T-cell (primary cell): Measurements from ENCODE around the gene ADGRF3. TPM values are rescaled to one million over a fixed set of nuclear protein-coding genes. Genes with fewer than 3 reads are reported as not detected.

Experiments
- ATAC-seq, 4 experiments: fragments of 200-7000 bp in 3 of 4; fragments of 150-1000 bp in 1 of 4; cut with Tn5 transposase; replicated peaks in 1 of 4; 1 replicate in 3 of 4; 2 replicates in 1 of 4; pipeline ENCODE4 v1.10.0; 2021; ENCODE audit warnings: moderate library complexity in 3 of 4, mild to moderate bottlenecking in 2 of 4, moderate number of reproducible peaks in 1 of 4
- CTCF ChIA-PET, 2 donors: fragments of 300-600 bp; sonication (Branson Sonifier 250); formaldehyde crosslinking; loops; one replicate each; lab custom pipeline; 2022; ENCODE audit warnings: antibody characterized with exemption in 2 of 2; lab: Charles Lee
- POLR2A ChIA-PET, 2 donors: fragments of 300-600 bp; sonication (Branson Sonifier 250); formaldehyde crosslinking; loops; one replicate each; lab custom pipeline; 2022; ENCODE audit warnings: antibody characterized with exemption in 2 of 2; lab: Charles Lee
- DNase-seq, 35 experiments: peaks; one replicate each; pipeline versions ENCODE4 v3.0.0 to v3.0.0-alpha.2; 2013 to 2023
- H3K27ac ChIP-seq: one replicate; pipeline ENCODE4 v1.5.1; 2013; ENCODE audit warnings: low read length
- H3K27me3 ChIP-seq, 2 experiments: replicated peaks in 1 of 2; 1 replicate in 1 of 2; 2 replicates in 1 of 2; pipeline versions ENCODE4 v1.6.1 to v1.7.0; 2013; ENCODE audit warnings: low read length in 1 of 2, mixed read lengths in 1 of 2; ENCODE audit not compliant: control insufficient read depth in 2 of 2, insufficient read depth in 2 of 2; ENCODE audit errors: extremely low read depth in 1 of 2
- H3K36me3 ChIP-seq, 2 donors: 1 replicate in 1 of 2; 2 replicates in 1 of 2; pipeline versions ENCODE4 v1.6.1 to v1.7.0; 2013; ENCODE audit warnings: low read length in 1 of 2; ENCODE audit not compliant: control insufficient read depth in 2 of 2, insufficient read depth in 1 of 2; ENCODE audit errors: extremely low read depth in 1 of 2
- H3K4me1 ChIP-seq, 2 experiments: 1 replicate in 1 of 2; 2 replicates in 1 of 2; pipeline versions ENCODE4 v1.6.1 to v1.7.0; 2013; ENCODE audit warnings: low read length in 2 of 2, mixed read lengths in 1 of 2; ENCODE audit not compliant: insufficient read depth in 2 of 2, control insufficient read depth in 1 of 2; ENCODE audit errors: extremely low read depth in 1 of 2
- H3K4me3 ChIP-seq, 2 donors: 1 replicate in 1 of 2; 2 replicates in 1 of 2; pipeline versions ENCODE4 v1.5.1 to v1.7.0; 2013; ENCODE audit warnings: mild to moderate bottlenecking in 2 of 2, low read length in 1 of 2, moderate library complexity in 1 of 2; ENCODE audit not compliant: control insufficient read depth in 1 of 2; ENCODE audit errors: extremely low read depth in 1 of 2
- H3K9me3 ChIP-seq: 2 replicates; pipeline ENCODE4 v1.7.0; 2013
- H3K27ac Mint-ChIP-seq, 2 donors: one replicate each; pipeline ENCODE4 v1.8.0; 2020 to 2021; ENCODE audit warnings: mild to moderate bottlenecking in 2 of 2, mixed read lengths in 2 of 2
- H3K27me3 Mint-ChIP-seq, 2 donors: one replicate each; pipeline ENCODE4 v1.8.0; 2021 to 2022; ENCODE audit warnings: mixed read lengths in 2 of 2
- H3K36me3 Mint-ChIP-seq: one replicate; pipeline ENCODE4 v1.8.0; 2021; ENCODE audit warnings: mixed read lengths
- H3K4me1 Mint-ChIP-seq, 3 donors: one replicate each; pipeline ENCODE4 v1.8.0; 2020 to 2022; ENCODE audit warnings: mixed read lengths in 3 of 3, mild to moderate bottlenecking in 1 of 3
- H3K4me3 Mint-ChIP-seq, 3 donors: one replicate each; pipeline ENCODE4 v1.8.0; 2020 to 2022; ENCODE audit warnings: mild to moderate bottlenecking in 3 of 3, mixed read lengths in 3 of 3, moderate library complexity in 3 of 3
- H3K9me3 Mint-ChIP-seq, 3 donors: one replicate each; pipeline ENCODE4 v1.8.0; 2020 to 2022; ENCODE audit warnings: mixed read lengths in 3 of 3
- WGBS: methylation state at CpG from one replicate; pipeline ENCODE4 v1.1.5; 2013; ENCODE audit warnings: missing lambda C conversion rate; ENCODE audit not compliant: insufficient coverage; 5-methylcytosine and 5-hydroxymethylcytosine counted together
- total RNA-seq, 35 experiments: library from RNA in 6 of 35; stranded (reverse) in 6 of 35; fragments of 120-200 nt in 1 of 35; gene quantifications; one replicate each; pipeline versions ENCODE4 v1.2.1 to v1.2.4 and lab custom pipeline; 2013 to 2026

Gene ADGRF3
- total RNA-seq, 5 donors from 2014 or later (not counting 1 experiment from before 2014, with no cell fraction given) = 1.3 to 3.4 (median 2.1) TPM

GRCh38 chr2:26295511-26295910, 51.1 kb downstream of the ADGRF3 start:
- no peaks in the 10 kb centered on the region for H3K36me3 ChIP-seq
- POLR2A ChIA-PET = no interaction called here
- H3K9me3 Mint-ChIP-seq = no peaks in the 10 kb centered on the region
- peaks cover 3 to 22% of the 10 kb centered on the region in 2 experiments for H3K4me1 ChIP-seq
- H3K4me3 ChIP-seq = no peak overlapping the region
- H3K4me3 Mint-ChIP-seq = no peak overlapping the region
- no peaks in the 10 kb centered on the region for H3K9me3 ChIP-seq
- H3K27ac Mint-ChIP-seq = no peak overlapping the region
- H3K27ac ChIP-seq = no peak overlapping the region
- WGBS = no CpG with 5 or more reads among the region's 1 CpG
- no peak for DNase-seq
- H3K27me3 Mint-ChIP-seq = no peaks in the 10 kb centered on the region
- CTCF ChIA-PET = no interaction called here
- H3K27me3 ChIP-seq = peaks cover 0 to 6% of the 10 kb centered on the region in 2 experiments
- no peaks in the 10 kb centered on the region for H3K36me3 Mint-ChIP-seq
- no peaks in the 10 kb centered on the region for H3K4me1 Mint-ChIP-seq
- ATAC-seq = no peak

- H3K9me3 ChIP-seq = no peaks in the 10 kb centered on the region
- no peak overlapping the region for H3K4me3 ChIP-seq
- DNase-seq (no peak), ATAC-seq (no peak)
- ChIA-PET CTCF (no interaction called here), POLR2A (no interaction called here)
- no CpG with 5 or more reads among the region's 6 CpGs for WGBS
- H3K27ac Mint-ChIP-seq = no peak overlapping the region
- H3K27ac ChIP-seq = no peak overlapping the region
- H3K4me1 Mint-ChIP-seq = no peaks in the 10 kb centered on the region
- peaks cover 10% of the 10 kb centered on the region for H3K36me3 Mint-ChIP-seq
- H3K27me3 Mint-ChIP-seq = no peaks in the 10 kb centered on the region
- no peaks in the 10 kb centered on the region for H3K27me3 ChIP-seq
- H3K4me1 ChIP-seq = no peaks in the 10 kb centered on the region
- H3K36me3 ChIP-seq = peaks cover 0 to 17% of the 10 kb centered on the region in 2 donors
- H3K9me3 Mint-ChIP-seq = no peaks in the 10 kb centered on the region
- no peak overlapping the region for H3K4me3 Mint-ChIP-seq
These were observed 53.9 kb downstream of the ADGRF3 start for GRCh38 chr2:26292646-26293045.

GRCh38 chr2:26290001-26290400, 56.6 kb downstream of the ADGRF3 start:
- no peak overlapping the region for H3K4me3 Mint-ChIP-seq
- no peak overlapping the region for H3K27ac Mint-ChIP-seq
- Histone ChIP-seq H3K4me1 (no peaks in the 10 kb centered on the region), H3K9me3 (no peaks in the 10 kb centered on the region), H3K27me3 (no peaks in the 10 kb centered on the region), H3K4me3 (no peak overlapping the region), H3K27ac (no peak overlapping the region), H3K36me3 (peaks cover 3 to 35% of the 10 kb centered on the region in 2 donors)
- ChIA-PET CTCF (no interaction called here), POLR2A (no interaction called here)
- no CpG with 5 or more reads among the region's 1 CpG for WGBS
- H3K4me1 Mint-ChIP-seq = no peaks in the 10 kb centered on the region
- ATAC-seq = no peak
- no peaks in the 10 kb centered on the region for H3K27me3 Mint-ChIP-seq
- H3K36me3 Mint-ChIP-seq = peaks cover 21% of the 10 kb centered on the region
- no peak for DNase-seq
- H3K9me3 Mint-ChIP-seq = no peaks in the 10 kb centered on the region

- POLR2A ChIA-PET = interaction anchor here in 1 of 2 donors (0.7 kb wide), 1 partner anchor 43 kb away, joined by 7 read pairs; no protein-coding TSS in a partner anchor
These were observed 60.7 kb downstream of the ADGRF3 start for GRCh38 chr2:26285931-26286330.

GRCh38 chr2:26284132-26284531, 62.5 kb downstream of the ADGRF3 start:
- ChIA-PET POLR2A (interaction anchor here in 1 of 2 donors (0.6 kb wide), 1 partner anchor 160 kb away, joined by 14 read pairs; no protein-coding TSS in a partner anchor), CTCF (no interaction called here)
- Histone ChIP-seq H3K27ac (no peak overlapping the region), H3K36me3 (peaks cover 3 to 63% of the 10 kb centered on the region in 2 donors), H3K4me3 (no peak overlapping the region), H3K27me3 (no peaks in the 10 kb centered on the region), H3K4me1 (no peaks in the 10 kb centered on the region), H3K9me3 (no peaks in the 10 kb centered on the region)
- ATAC-seq (no peak), DNase-seq (no peak)
- Mint-ChIP-seq H3K9me3 (no peaks in the 10 kb centered on the region), H3K4me1 (no peaks in the 10 kb centered on the region), H3K27me3 (no peaks in the 10 kb centered on the region), H3K27ac (no peak overlapping the region), H3K36me3 (peaks cover 47% of the 10 kb centered on the region), H3K4me3 (no peak overlapping the region)
- no CpG with 5 or more reads among the region's 3 CpGs for WGBS

More at GRCh38 chr2:26285931-26286330, 60.7 kb downstream of the ADGRF3 start:
- Mint-ChIP-seq H3K27ac (no peak overlapping the region), H3K36me3 (peaks cover 46% of the 10 kb centered on the region), H3K4me1 (no peaks in the 10 kb centered on the region), H3K9me3 (no peaks in the 10 kb centered on the region), H3K4me3 (no peak overlapping the region), H3K27me3 (no peaks in the 10 kb centered on the region)
- Histone ChIP-seq H3K4me1 (no peaks in the 10 kb centered on the region), H3K9me3 (no peaks in the 10 kb centered on the region), H3K27ac (no peak overlapping the region), H3K4me3 (no peak overlapping the region), H3K36me3 (peaks cover 3 to 53% of the 10 kb centered on the region in 2 donors), H3K27me3 (no peaks in the 10 kb centered on the region)
- DNase-seq (no peak), ATAC-seq (no peak)
- 100% methylated on average over 3 of the region's 3 CpGs for WGBS
- CTCF ChIA-PET = no interaction called here

- Histone ChIP-seq H3K9me3 (no peaks in the 10 kb centered on the region), H3K27me3 (no peaks in the 10 kb centered on the region), H3K4me3 (no peak overlapping the region), H3K4me1 (no peaks in the 10 kb centered on the region), H3K27ac (no peak overlapping the region), H3K36me3 (peaks cover 3 to 66% of the 10 kb centered on the region in 2 donors)
- no peaks in the 10 kb centered on the region for H3K9me3 Mint-ChIP-seq
- no peak overlapping the region for H3K4me3 Mint-ChIP-seq
- H3K36me3 Mint-ChIP-seq = peaks cover 53% of the 10 kb centered on the region
- CTCF ChIA-PET = no interaction called here
- no peaks in the 10 kb centered on the region for H3K4me1 Mint-ChIP-seq
- POLR2A ChIA-PET = interaction anchor here in 1 of 2 donors (0.6 kb wide), 1 partner anchor 160 kb away, joined by 14 read pairs; no protein-coding TSS in a partner anchor
- no peak overlapping the region for H3K27ac Mint-ChIP-seq
- H3K27me3 Mint-ChIP-seq = no peaks in the 10 kb centered on the region
- 83% methylated on average over 2 of the region's 2 CpGs for WGBS
- ATAC-seq = no peak
- DNase-seq = no peak
These were observed 63.0 kb downstream of the ADGRF3 start for GRCh38 chr2:26283606-26284005.

- H3K9me3 ChIP-seq = no peaks in the 10 kb centered on the region
- 88% methylated on average over 1 of the region's 2 CpGs for WGBS
- POLR2A ChIA-PET = no interaction called here
- Mint-ChIP-seq H3K36me3 (peaks cover 59% of the 10 kb centered on the region), H3K27me3 (no peaks in the 10 kb centered on the region), H3K9me3 (no peaks in the 10 kb centered on the region), H3K27ac (no peak overlapping the region), H3K4me3 (no peak overlapping the region), H3K4me1 (no peaks in the 10 kb centered on the region)
- H3K27me3 ChIP-seq = no peaks in the 10 kb centered on the region
- no peaks in the 10 kb centered on the region for H3K4me1 ChIP-seq
- no peak for DNase-seq
- ATAC-seq = no peak
- no peak overlapping the region for H3K27ac ChIP-seq
- no peak overlapping the region for H3K4me3 ChIP-seq
- CTCF ChIA-PET = no interaction called here
- peaks cover 4 to 70% of the 10 kb centered on the region in 2 donors for H3K36me3 ChIP-seq
These were observed 65.4 kb downstream of the ADGRF3 start for GRCh38 chr2:26281226-26281625.
